Tibial nerve (tissue), 4 donors: ENCODE data around the gene SLC44A5.

Source experiments
- CTCF ChIP-seq, 5 experiments: fragments of 200-600 bp in 3 of 5; fragments of 450-650 bp in 2 of 5; sonication (generic) in 3 of 5; IDR thresholded peaks; one replicate each; pipeline ENCODE4 v1.5.1; 2016 to 2019; ENCODE audit warnings: antibody characterized with exemption in 5 of 5, mild to moderate bottlenecking in 3 of 5, moderate library complexity in 2 of 5
- EP300 ChIP-seq, 2 donors: sonication (generic); formaldehyde crosslinking; IDR thresholded peaks; one replicate each; pipeline ENCODE4 v1.6.1; 2017; ENCODE audit warnings: antibody characterized with exemption in 2 of 2, mild to moderate bottlenecking in 1 of 2
- POLR2A ChIP-seq, 2 donors: fragments of 450-650 bp; IDR thresholded peaks; one replicate each; pipeline ENCODE4 v1.6.1; 2017; ENCODE audit warnings: antibody characterized with exemption in 2 of 2, mild to moderate bottlenecking in 2 of 2, moderate library complexity in 2 of 2

GRCh38 chr1:75484789-75485188, 126.1 kb downstream of the SLC44A5 start:
- TF ChIP-seq CTCF (IDR thresholded peaks at IDR 0.05) (no peak), POLR2A (IDR thresholded peaks at IDR 0.05) (no peak), EP300 (IDR thresholded peaks at IDR 0.05) (no peak)
